ENCODE measurements around the gene RPAP3.

- TF ChIP-seq CTCF (conservative IDR thresholded peaks at IDR 0.05; ENCODE audit: low read depth, low read length) = no peak
- TF ChIP-seq EZH2phosphoT487 (IDR thresholded peaks at IDR 0.05; ENCODE audit: borderline replicate concordance, low read length) = no peak
- TF ChIP-seq EZH2 (IDR thresholded peaks at IDR 0.05; ENCODE audit: low read length, unreplicated experiment) = no peak
These were observed 89.4 kb downstream of the RPAP3 start for GRCh38 chr12:47616440-47616839.
